Lower leg skin (tissue), 3 donors: ENCODE data around the gene PEX11B.

Source experiments
- CTCF ChIP-seq, 3 donors: fragments of 450-650 bp; IDR thresholded peaks; one replicate each; pipeline ENCODE4 v1.5.1; 2016; ENCODE audit warnings: antibody characterized with exemption in 3 of 3, mild to moderate bottlenecking in 3 of 3, moderate library complexity in 2 of 3
- POLR2A ChIP-seq, 2 donors: fragments of 450-650 bp; IDR thresholded peaks; one replicate each; pipeline ENCODE4 v1.6.1; 2016 to 2017; ENCODE audit warnings: antibody characterized with exemption in 2 of 2, mild to moderate bottlenecking in 1 of 2, moderate library complexity in 1 of 2

DNA sequence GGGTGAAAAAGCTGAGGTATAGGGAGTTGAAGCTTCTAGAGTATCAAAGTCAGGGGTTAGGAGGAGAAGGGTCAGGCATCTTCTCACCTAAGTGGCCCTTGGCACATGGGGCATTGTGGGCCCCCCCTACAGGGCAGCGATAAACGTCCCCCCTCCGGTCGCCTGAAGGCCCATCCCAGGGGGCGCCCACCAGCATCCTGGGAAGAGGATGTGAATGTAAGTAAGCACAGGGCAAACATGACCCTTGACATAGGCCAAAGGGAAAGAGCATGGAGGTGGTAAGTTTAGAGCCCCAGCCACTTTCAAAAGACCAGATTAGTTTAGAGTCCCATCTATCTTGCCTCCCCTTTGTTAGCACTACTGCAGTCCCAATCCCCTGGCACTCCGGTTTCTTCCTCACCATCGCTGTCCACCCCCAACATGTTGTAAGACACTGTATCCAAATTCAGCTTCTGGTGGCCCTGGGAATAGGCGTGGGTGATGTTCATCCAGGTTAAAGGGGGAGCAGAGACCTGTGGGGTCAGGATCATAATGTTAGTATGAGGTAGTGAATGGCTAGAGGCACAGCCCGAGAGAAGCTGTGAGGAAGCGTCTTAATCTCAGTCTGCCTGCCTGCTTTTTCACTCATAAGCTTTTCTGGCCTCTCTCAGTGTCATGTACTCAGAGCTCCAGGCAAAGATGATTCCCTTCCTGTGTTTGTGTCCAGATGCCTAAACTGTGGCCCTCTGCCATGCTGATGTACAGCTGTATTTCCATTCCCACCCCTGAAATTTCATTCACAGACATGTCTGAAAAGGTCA, 11.4 kb downstream of the PEX11B start:
- no peak for TF ChIP-seq CTCF (IDR thresholded peaks at IDR 0.05)
- no peak for TF ChIP-seq POLR2A (IDR thresholded peaks at IDR 0.05)
